GM21529 (cell line): ENCODE results near the gene KDR.

Source experiments
- ATAC-seq: cut with Tn5 transposase; IDR thresholded peaks from one replicate; pipeline ENCODE4 v1.9.1; 2021; ENCODE audit not compliant: unreplicated experiment

The KDR gene

DNA sequence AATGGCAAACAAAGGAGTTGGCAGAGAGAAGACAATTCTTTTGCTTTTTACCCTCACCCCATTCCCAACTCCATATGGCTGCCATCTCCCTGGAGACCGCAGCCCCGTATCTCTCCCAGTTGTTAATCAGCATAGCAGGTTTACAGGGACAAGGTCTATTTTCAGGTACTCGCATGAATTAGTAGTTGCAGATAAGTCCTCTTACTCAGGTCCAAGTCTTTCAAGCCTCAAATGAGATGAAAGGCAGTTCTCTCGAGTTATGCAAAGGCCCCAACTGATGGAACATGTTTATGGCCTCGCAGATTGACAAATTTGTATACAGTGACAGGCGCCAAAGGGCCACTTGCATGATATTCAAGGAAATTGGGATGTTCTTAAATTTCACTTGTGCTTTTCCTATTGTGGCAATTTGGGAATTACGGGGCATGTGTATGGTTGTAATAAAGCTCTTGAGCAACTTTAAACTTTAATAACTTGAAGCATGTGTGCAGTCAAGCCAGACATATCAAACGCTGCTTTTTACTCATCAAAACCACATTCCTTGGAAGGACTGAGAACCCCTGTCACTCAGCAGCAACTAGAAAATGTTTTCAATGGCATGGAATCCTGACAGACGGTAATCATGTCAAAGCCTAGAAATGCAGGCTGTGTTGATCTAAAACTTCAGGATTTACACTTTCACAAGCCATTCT lies 45.1 kb downstream of the KDR start:
- ATAC-seq: no peak

DNA sequence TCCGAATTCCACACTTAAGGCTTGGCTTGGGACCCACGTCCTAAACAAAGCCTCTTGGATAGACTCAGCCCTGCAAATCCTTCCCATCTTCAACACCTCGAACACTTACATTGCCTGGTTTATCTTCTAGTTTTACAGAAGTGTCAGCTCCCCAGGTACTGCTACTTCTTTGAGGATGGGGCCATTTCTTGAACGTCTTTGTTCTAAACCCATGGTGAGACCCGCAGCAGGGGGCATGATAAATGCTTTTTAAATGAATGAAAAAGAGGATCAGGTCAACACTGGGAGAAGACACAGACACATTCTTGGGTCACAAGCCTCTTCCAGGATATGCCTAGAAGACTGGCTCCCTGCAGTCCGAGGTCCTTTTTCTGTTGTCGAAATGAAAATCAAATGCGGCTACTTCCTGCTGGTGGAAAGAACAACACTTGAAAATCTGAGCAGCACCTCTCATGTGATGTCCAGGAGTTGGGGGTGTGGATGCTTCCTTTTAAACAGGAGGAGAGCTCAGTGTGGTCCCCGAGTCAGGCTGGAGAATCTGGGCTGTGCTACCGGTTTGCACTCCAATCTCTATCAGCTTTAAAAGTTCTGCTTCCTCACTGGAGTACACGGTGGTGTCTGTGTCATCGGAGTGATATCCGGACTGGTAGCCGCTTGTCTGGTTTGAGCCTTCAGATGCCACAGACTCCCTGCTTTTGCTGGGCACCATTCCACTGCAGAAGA lies 45.8 kb downstream of the KDR start:
- ATAC-seq: no peak

DNA sequence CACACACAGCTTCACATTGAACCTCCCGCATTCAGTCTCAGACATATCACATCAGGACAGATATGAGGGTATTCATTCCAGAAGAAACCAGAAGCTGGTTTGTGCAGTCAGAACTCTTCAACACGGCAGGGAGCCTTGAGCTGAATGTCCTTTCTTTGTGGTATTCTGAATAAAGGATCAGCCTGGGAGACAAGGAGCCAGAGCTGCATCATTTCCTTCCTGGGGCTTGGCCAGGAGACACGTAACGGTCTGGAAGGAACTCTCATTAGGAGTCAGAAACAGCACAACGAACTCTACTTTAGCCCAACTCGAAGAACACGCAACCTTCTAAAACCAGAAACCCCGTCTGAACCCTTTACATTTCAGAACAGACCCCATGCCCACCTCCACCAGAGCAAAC lies 46.4 kb downstream of the KDR start:
- no peak for ATAC-seq

DNA sequence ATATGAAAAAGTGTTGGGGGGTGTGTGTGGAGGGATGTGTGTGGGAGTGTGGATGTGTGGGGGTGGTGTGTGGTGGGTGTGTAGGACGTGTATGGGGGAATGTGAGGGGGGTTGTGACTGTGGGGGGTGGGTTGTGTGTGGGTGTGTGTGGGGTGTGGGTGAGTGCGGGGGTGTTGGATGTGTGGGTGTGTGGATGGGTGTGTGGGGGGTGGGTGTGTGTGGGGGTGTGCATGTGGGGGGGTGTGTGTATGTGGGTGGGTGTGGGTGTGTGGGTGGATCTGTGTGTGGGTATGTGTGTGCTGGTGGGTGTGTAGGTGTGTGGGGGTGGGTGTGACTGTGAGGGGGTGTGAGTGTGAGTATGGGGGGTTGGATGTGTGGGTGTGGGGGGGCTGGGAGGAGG lies 47.8 kb downstream of the KDR start:
- no peak for ATAC-seq

DNA sequence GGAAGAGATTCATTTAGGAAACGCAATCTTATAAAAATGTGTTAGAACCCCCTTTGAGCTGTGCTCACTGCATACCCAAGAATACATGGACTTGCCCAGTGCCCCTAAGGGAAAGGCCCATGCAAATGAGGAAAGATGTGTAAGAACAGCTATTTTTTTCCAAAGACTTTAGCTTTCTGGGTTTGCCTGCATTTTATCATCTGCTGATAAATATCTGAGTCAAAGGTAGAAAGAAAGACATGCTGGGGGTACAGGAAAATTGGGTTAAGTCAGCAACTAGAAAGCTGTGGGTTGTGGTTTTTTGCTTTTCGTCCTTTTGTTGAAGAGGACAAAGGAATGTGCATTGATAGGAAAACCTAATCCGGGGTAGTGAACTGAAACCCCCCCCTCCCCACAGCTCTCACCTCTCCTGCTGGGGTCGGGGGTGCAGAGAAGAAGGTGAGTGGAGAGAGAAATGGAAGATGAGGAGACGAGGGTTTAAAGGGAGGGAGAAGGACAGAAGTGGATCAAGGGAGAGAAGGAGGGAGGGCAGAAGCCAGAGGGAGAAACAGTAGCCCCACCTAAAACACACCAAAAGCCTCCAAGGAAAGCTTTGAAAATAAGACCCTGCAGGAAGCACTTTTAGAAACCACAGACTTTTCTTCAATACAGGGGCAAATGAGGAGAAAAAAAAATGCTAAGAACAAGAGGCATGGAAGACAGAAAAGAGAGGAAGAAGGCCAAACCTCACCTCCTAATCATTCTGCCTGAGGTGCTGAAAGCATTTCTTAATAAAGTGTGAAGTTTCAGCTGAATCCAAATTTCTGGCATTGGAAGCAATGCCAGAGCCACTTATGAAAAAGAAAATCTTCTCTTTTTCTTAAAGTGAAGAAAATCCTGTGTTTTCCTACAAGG lies 49.3 kb downstream of the KDR start:
- ATAC-seq: no peak

DNA sequence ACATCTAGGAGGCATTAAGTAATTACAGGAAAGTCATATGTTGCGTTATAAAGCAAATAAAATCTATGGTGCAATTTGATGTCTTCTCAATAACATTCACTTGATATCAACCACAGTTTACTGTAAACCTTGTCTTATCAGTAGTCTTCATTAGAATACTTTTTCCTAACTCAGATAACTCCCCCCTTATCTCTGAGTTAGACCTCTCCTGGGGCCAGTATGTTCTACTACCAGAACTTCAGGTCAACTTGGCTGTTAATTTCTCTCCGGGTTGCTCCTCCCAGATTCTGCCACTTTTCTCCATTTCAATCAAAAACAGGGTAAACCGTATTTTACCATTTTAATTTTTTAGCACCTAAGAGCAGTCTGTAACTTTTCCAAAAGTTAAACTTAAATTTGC lies 50.0 kb downstream of the KDR start:
- ATAC-seq: no peak

DNA sequence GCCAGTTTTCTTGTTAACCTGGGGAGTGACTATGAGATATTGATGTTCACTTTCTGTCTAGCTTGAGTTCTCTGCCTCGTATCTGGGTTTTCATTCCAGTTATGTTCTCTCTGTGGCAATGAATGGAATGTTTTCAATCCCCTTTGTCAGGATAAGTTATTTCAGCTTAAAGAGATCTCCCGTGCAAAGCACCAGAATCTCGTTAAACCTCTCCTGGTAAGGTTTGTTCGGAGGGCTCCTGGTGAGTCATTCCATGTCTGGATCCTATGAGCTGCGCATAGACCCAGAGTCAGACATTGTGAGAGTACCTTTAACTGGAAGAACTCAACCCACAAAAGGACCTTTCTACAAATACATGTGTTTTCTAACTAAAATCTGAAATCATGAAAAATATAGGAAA lies 51.0 kb downstream of the KDR start:
- no peak for ATAC-seq

DNA sequence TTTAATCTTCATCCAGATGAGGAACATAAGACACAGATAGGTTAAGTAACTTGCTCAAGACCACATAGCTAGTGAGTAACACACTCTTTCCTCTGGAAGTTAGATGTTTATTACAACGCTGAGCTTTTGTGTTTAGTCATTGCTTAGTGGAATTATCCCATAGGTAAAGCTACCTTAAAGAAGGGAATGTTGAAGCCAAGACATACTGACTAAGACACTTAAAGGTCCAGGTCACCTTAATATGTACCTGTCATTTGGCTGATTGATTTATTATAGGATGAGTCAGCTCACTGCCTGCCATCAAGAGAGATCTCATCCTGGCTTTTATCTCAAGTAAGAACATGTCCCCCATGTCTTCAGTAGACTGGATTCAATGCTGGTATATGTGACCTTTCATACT lies 53.4 kb downstream of the KDR start:
- ATAC-seq: no peak

DNA sequence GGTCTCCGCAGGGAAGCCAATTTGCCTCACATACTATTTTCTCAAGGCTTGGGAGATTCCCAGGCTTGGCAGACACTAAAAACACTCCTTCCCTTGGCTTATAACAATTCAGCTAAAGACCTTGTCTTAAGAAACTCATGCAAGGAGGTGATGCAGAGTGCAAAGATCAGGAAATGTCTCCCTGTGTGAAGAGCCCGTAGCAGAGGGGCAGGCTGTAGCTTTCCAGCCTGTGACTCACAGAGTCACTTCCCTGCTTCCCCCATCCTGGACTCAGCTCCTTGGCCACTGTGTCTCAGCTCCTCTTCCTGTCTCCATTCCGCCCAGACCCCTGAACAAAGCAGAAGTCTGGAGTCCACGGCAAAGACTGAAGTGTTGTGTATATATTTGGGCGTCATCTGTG lies 56.1 kb downstream of the KDR start:
- ATAC-seq: no peak

DNA sequence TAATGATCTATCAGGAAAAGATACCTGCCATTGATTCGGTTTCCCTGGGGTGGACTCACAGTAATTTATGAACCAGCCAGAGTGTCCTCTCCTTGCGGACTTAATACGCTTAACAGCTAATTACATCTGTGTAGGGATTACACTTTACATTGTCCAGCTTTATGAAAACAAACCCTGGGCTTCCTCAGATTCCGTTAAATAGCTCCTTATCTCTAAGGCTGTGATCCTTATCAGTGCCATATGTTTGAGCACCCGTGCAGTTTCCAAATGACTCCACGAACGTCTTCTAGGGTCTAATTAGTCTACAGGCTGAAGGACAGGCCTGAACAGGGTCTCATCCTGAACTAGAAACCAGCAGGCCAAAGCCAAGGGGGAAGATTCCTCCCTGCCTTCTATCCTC lies 56.9 kb downstream of the KDR start:
- no peak for ATAC-seq

DNA sequence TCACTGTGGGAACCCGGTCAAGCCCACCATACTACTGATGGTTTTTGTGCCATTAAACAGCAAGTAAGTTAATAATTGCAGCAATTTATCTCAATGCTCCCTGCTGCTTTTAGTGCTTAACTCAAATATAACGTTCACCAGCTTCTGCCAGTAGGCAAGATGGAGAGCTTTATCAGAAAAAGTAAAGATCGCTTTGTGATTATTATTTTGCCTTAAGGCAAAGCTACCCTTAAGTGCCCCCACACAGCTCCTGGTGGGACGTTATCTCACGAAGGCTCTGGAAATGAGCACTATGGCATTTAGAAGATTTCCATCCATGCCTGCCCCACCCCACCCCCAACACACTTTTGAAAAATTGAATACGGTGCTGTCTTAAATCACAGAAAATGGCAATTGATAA lies 59.4 kb downstream of the KDR start:
- ATAC-seq: no peak

DNA sequence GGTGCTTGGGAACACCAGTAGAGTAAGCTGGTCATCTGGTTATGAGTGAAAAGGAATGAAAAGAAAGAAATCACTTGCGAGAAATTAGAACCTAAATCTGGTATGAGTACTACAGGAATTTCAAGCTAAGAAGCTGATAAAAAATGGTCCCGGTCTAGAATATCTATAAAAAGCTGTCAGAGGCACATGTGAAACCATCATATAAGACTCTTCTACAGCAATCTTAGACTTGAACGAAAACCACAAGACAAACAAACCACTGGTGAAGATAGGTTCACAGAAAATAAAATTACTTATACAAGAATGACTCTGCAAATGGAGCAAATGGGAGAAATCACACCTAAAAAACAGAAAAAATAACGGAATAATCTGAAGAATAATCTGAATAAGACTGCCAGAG lies 69.9 kb downstream of the KDR start:
- ATAC-seq: no peak

DNA sequence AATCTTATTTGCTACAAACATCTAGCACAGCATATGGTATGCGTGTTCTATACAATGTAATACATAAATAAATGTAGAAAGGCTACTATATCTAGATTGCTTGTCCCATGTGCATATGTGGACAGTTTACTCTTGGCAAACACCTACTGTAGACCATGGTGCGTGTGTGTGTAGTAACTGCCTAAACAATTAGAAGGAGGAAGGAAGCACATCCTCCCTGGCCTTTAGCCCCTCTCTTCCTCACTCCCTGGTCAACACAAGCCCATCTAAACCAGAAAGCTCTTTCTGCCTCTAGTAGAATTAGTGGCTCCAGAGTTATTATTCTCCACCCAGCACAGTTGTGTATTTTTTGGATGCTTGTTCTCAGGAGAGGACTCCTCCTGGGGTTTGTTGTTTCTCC lies 73.9 kb downstream of the KDR start:
- no peak for ATAC-seq

DNA sequence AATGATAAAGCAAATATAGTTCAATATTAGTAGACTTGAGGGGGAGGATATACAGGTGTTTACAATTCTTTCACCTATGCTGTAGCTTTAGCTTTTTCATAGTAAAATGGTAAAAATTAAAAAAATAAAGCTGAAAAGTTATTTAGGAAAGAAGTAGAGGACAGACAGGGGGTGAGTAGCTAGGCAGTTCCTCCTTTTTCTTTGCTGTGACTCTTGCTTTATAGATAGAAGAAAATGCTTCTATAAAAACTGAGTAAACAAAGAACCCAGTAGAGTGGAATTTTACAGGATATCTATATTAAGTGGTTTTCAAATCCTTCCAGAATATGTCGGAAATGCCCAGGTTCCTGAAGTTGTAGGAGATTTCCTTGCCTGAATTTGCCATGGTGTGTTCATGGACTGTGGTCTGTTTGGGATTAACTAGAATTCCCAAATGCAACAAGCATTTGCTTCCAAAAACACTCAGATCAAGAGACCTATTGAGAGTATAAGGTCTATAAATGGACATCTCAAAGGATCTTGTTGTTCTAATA lies 74.9 kb downstream of the KDR start:
- no peak for ATAC-seq

DNA sequence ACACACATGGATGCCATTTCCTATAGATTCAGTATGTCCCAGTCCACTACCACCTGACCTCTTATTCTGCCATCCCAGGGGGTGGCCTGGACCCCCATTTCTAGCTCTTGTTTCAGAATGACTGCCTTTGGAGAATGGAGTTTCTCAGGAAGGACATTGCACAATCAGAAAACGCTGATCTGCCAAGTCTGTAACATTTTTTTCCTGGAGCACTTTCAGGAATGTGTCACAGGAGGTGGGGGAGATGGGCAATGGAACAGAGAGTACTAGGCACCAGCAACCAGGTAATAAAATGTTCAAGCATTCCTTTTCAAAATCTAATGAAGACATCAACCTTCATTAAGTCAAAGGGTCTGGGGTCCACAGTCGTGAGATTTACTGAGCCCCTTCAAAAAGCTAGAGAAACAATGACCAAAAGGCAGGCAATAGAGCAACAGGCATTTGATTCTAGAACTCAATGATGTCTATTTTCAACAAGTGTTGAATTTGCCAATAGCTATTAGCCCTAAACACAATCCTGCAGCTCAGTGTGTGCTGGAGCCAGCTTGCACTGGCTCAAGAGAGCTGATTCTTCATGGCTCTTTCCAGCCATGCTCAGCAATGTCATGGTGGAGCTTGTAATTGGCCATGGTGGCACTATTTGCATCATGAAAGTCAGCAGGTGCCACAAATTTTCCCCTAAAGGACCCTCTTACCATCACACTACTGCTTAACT lies 87.1 kb downstream of the KDR start:
- ATAC-seq: no peak

DNA sequence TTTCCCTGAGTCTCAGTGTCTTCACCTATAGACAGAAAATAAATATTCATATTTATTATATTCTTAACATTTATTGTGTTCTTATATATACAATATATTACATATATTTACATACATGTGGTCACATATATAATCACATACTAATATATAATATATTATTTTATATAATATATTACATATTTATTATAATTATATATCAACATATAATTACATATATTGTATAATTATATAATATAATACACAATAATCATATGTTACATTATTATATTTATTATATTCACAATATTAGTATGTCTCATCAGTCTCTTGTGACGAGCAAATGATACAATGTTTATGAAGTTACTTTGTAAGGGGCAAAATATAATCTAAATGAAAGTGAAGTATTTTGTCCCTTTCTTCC lies 87.7 kb downstream of the KDR start:
- no peak for ATAC-seq

DNA sequence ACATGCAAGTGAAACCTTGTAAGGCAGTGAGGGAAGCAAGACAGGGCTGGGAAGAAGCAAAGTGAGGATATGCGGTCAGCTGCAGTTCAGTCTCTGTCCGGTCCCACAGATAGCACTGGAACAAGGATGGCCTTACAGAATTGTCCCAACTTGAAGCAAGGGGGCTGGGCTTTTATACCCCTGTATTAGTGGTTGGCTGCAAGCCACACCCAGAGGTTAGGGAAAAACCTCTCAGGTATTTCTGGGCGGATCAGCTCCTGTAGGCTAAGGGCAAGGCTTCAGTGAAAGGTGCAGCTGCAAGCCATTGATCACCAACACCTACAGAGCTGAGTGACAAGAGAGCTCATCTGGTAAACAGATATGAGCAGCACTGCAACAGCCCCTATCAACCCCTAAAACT lies 89.0 kb downstream of the KDR start:
- ATAC-seq: no peak

DNA sequence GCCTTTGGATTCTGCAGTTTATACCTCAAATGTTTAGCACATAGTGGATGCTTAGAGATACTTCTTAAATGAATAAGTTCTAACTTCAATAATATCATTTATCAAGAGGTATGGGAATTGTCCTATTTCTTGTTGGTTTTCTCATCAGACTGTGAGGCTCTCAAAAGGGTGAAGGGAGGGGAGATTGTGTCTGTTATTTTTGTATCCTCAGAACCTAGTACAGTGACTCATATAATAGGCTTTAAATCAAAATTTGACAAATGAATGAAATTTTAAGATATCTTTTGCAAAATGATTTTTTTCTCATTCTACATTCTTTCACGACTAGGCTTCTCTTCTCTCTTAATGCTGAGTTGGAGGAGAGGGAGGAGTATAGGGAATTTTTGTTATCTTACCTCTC lies 89.5 kb downstream of the KDR start:
- no peak for ATAC-seq

DNA sequence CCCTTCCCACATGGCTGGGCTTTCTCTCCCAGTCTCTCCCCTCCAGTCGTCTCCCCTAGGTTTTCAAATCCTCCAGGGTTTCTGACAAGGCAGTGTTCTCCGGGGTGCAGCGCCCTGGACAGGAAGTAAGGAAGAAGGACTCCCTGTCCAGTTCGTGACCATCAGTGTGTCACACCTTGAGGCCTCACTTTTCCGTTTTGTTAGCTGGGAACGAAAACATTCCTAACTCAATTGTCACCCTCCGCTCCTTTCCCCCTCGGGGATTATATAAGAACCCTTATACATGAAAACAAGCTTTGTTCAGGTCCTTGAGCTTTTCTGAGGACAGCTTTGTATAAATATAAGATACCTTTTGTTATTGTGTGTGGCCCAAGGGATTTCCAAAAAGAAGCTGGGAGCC lies 92.1 kb downstream of the KDR start:
- no peak for ATAC-seq

DNA sequence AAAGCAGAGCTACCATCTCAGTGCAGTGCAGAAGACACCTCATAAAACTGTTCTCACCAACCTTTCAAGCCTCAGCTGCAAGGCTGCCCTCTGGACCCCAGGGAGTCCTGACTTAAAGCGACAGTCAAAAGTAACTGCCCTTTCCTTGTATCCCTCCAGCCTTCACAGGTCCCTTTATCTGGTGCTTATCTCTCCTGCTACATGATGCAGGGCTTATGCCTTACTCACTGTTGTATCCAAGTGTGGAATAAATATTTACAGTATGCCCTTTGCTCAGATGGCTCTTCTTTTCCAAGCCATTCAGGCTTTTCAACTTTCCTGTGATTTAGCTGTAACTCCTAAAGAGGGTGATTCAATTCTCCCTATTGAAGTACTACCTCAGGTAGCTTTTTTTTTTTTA lies 92.6 kb downstream of the KDR start:
- no peak for ATAC-seq

DNA sequence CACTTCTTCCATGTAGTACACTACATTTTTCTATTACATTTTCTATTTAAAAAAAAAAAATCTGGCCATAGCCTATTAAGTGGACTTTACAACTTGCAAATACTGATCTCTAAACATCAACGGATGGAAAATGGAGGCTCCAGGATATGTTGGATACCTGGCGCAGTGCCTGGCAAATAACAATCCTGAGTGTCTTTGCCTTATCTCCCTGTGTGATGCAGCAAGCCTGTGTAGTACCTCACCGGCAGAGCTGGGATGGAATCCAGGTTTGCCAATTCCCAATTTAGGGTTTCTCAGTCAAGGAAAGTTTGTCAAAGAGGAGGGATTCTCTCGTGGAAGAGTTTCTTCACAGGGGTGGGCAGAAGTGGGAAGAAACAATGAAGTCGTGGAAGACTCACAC lies 93.2 kb downstream of the KDR start:
- ATAC-seq: no peak
